Medulla oblongata (tissue), 1 donor: ENCODE results near the gene RAB5A.
"Not testable (repeated sequence)": the region's sequence is repeated elsewhere in the genome, so short reads cannot be mapped to it uniquely, and the experiment has no call there.

Experiments used
- DNase-seq: peaks from one replicate; pipeline ENCODE4 v3.0.0-alpha.2; 2015; ENCODE audit errors: extremely low spot score

Gene RAB5A

GRCh38 chr3:19946832-19947548 is at the start of gene RAB5A:
Gene RAB5A (plus strand): TSS chr3:19947097. CDS start chr3:19950899, 3,802 bp downstream.
- DNase-seq: peak; percentile 99

- no peak for DNase-seq
Observed at GRCh38 chr3:19898721-19899120, 48.2 kb upstream of the RAB5A start.

- DNase-seq: no peak
Observed at GRCh38 chr3:19899264-19899663, 47.6 kb upstream of the RAB5A start.

- not testable (repeated sequence) for DNase-seq
Observed at GRCh38 chr3:19899833-19900232, 47.1 kb upstream of the RAB5A start.

- DNase-seq: no peak
Observed at GRCh38 chr3:19901337-19901736, 45.6 kb upstream of the RAB5A start.

- no peak for DNase-seq
Observed at GRCh38 chr3:19901918-19902317, 45.0 kb upstream of the RAB5A start.

GRCh38 chr3:19903649-19904048 is 43.2 kb upstream of the RAB5A start:
- DNase-seq: no peak

- no peak for DNase-seq
Observed at GRCh38 chr3:19907523-19907922, 39.4 kb upstream of the RAB5A start.

- no peak for DNase-seq
Observed at GRCh38 chr3:19911452-19911851, 35.4 kb upstream of the RAB5A start.

- no peak for DNase-seq
Observed at GRCh38 chr3:19917167-19917566, 29.7 kb upstream of the RAB5A start.

GRCh38 chr3:19920401-19921080 is 26.4 kb upstream of the RAB5A start:
- no peak for DNase-seq

- peak; percentile 80 for DNase-seq
Observed at GRCh38 chr3:19931180-19931692, 15.7 kb upstream of the RAB5A start.

- peak; percentile 12 for DNase-seq
Observed at GRCh38 chr3:19931767-19932188, 15.1 kb upstream of the RAB5A start.

GRCh38 chr3:19932422-19932821 is 14.5 kb upstream of the RAB5A start:
- DNase-seq: no peak

GRCh38 chr3:19934098-19934566 is 12.8 kb upstream of the RAB5A start, which contains the start of gene EFHB:
Gene EFHB (minus strand): TSS chr3:19934217. CDS start chr3:19934018, 199 bp downstream.
- no peak for DNase-seq

- DNase-seq: no peak
Observed at GRCh38 chr3:19937459-19938294, 9.2 kb upstream of the RAB5A start.

- DNase-seq: no peak
Observed at GRCh38 chr3:19938295-19938627, 8.6 kb upstream of the RAB5A start.

- DNase-seq: no peak
Observed at GRCh38 chr3:19940643-19941042, 6.3 kb upstream of the RAB5A start.

- no peak for DNase-seq
Observed at GRCh38 chr3:19945534-19945933, 1.4 kb upstream of the RAB5A start.

GRCh38 chr3:19945969-19946831 is 697 bp upstream of the RAB5A start:
- DNase-seq: peak; percentile 53
